Dermis microvascular lymphatic vessel endothelial cell (primary cell): ENCODE measurements around the gene SLC39A9. TPM values are rescaled to one million over a fixed set of nuclear protein-coding genes. Genes with fewer than 3 reads are reported as not detected.

Experiments used
- DNase-seq, 2 donors: peaks; one replicate each; pipeline versions ENCODE4 v3.0.0 to v3.0.0-alpha.2; 2010; ENCODE audit warnings: low read depth in 2 of 2
- total RNA-seq: library from RNA; depleted of rRNA; stranded (reverse); fragments of >200 nt; gene quantifications from 2 replicates; pipeline ENCODE4 v1.2.1, GENCODE V29; 2014

SLC39A9 gene
- total RNA-seq, 1 donor from 2014 or later = 98.6 TPM

- DNase-seq = no peak
Observed at GRCh38 chr14:69424149-69424923, 25.8 kb downstream of the SLC39A9 start.

GRCh38 chr14:69427596-69427995 is 29.1 kb downstream of the SLC39A9 start:
- no peak for DNase-seq

GRCh38 chr14:69428289-69428998 is 30.0 kb downstream of the SLC39A9 start:
- DNase-seq = no peak

GRCh38 chr14:69429643-69430042 is 31.2 kb downstream of the SLC39A9 start:
- no peak for DNase-seq

- no peak for DNase-seq
Observed at GRCh38 chr14:69430306-69430939, 31.9 kb downstream of the SLC39A9 start.

- DNase-seq = no peak
Observed at GRCh38 chr14:69432364-69432763, 33.9 kb downstream of the SLC39A9 start.

- DNase-seq = no peak
Observed at GRCh38 chr14:69439521-69440270, 41.2 kb downstream of the SLC39A9 start.

- DNase-seq = no peak
Observed at GRCh38 chr14:69441948-69442347, 43.5 kb downstream of the SLC39A9 start.

GRCh38 chr14:69443296-69443805 is 44.9 kb downstream of the SLC39A9 start:
- peak in 1 of 2 donors; percentile 2 for DNase-seq

GRCh38 chr14:69449216-69449615 is 50.7 kb downstream of the SLC39A9 start:
- no peak for DNase-seq

- no peak for DNase-seq
Observed at GRCh38 chr14:69451941-69452340, 53.4 kb downstream of the SLC39A9 start.

GRCh38 chr14:69458350-69458749 is 59.9 kb downstream of the SLC39A9 start:
- no peak for DNase-seq

- no peak for DNase-seq
Observed at GRCh38 chr14:69459122-69459521, 60.6 kb downstream of the SLC39A9 start.

- DNase-seq = peak; percentile 88 to 91
Observed at GRCh38 chr14:69460093-69460701, 61.7 kb downstream of the SLC39A9 start.

- DNase-seq = no peak
Observed at GRCh38 chr14:69464379-69464778, 65.9 kb downstream of the SLC39A9 start.

- peak; percentile 34 to 93 for DNase-seq
Observed at GRCh38 chr14:69464829-69465228, 66.3 kb downstream of the SLC39A9 start.

GRCh38 chr14:69468949-69469348 is 70.5 kb downstream of the SLC39A9 start:
- DNase-seq = peak in 1 of 2 donors; percentile 25

- DNase-seq = no peak
Observed at GRCh38 chr14:69471436-69471835, 72.9 kb downstream of the SLC39A9 start.

GRCh38 chr14:69471916-69472315 is 73.4 kb downstream of the SLC39A9 start:
- DNase-seq = no peak

- DNase-seq = no peak
Observed at GRCh38 chr14:69473260-69473659, 74.8 kb downstream of the SLC39A9 start.

- DNase-seq = no peak
Observed at GRCh38 chr14:69473946-69474345, 75.5 kb downstream of the SLC39A9 start.
